ENCODE measurements around the gene TMED8. TPM values are rescaled to one million over a fixed set of nuclear protein-coding genes. Genes with fewer than 3 reads are reported as not detected.

TMED8 gene
- total and polyA plus RNA-seq, 9 donors, result 5.5 to 17.4 (median 13.1) TPM

GRCh38 chr14:77375973-77376770, 722 bp downstream of the TMED8 start:
- H3K4me3 ChIP-seq, result peak overlapping the region; percentile 91
- TF ChIP-seq POLR2A (IDR thresholded peaks at IDR 0.05), result no peak
- TF ChIP-seq CTCF (IDR thresholded peaks at IDR 0.05), result no peak
- TF ChIP-seq EP300 (IDR thresholded peaks at IDR 0.05), result no peak
- H3K27me3 ChIP-seq, result no peaks in the 10 kb centered on the region
- no peaks in the 10 kb centered on the region for H3K9me3 ChIP-seq
- peaks cover 5% of the 10 kb centered on the region for H3K4me1 ChIP-seq (ENCODE audit: insufficient read depth)
- DNase-seq, result peak in 4 of 5 donors; percentile 23 to 44 (median 31)
- WGBS, 3 donors, result 9 to 11% (median 10%) methylated on average over 24 of the region's 24 CpGs
- H3K27ac ChIP-seq, result peak overlapping the region; percentile 60 to 83
- no peaks in the 10 kb centered on the region for H3K36me3 ChIP-seq
- intact Hi-C loops (cut with DNase I), result no loop called here

GRCh38 chr14:77375164-77375950, 1.5 kb downstream of the TMED8 start:
- Histone ChIP-seq H3K4me1 (ENCODE audit: insufficient read depth) (peaks cover 5% of the 10 kb centered on the region), H3K27me3 (no peaks in the 10 kb centered on the region), H3K36me3 (no peaks in the 10 kb centered on the region), H3K27ac (no peak overlapping the region), H3K9me3 (no peaks in the 10 kb centered on the region), H3K4me3 (peak overlapping the region; percentile 91)
- intact Hi-C loops (cut with DNase I), result no loop called here
- DNase-seq, result no peak
- 84 to 88% (median 85%) methylated on average over 9 of the region's 9 CpGs for WGBS, 3 donors
- TF ChIP-seq CTCF (IDR thresholded peaks at IDR 0.05) (no peak), EP300 (IDR thresholded peaks at IDR 0.05) (no peak), POLR2A (IDR thresholded peaks at IDR 0.05) (no peak)

GRCh38 chr14:77372304-77372841, 4.5 kb downstream of the TMED8 start:
- 10 to 26% (median 13%) methylated on average over 4 of the region's 4 CpGs for WGBS, 3 donors
- Histone ChIP-seq H3K27ac (peak overlapping the region in 1 of 2 donors; percentile 36), H3K27me3 (no peaks in the 10 kb centered on the region), H3K9me3 (no peaks in the 10 kb centered on the region), H3K4me1 (ENCODE audit: insufficient read depth) (peaks cover 5% of the 10 kb centered on the region), H3K4me3 (no peak overlapping the region), H3K36me3 (no peaks in the 10 kb centered on the region)
- TF ChIP-seq EP300 (IDR thresholded peaks at IDR 0.05) (no peak), CTCF (IDR thresholded peaks at IDR 0.05) (no peak), POLR2A (IDR thresholded peaks at IDR 0.05) (no peak)
- no peak for DNase-seq
- intact Hi-C loops (cut with DNase I), result no loop called here

- intact Hi-C loops (cut with DNase I), result no loop called here
- TF ChIP-seq CTCF (IDR thresholded peaks at IDR 0.05) (no peak), EP300 (IDR thresholded peaks at IDR 0.05) (no peak)
- 77 to 83% (median 83%) methylated on average over 1 of the region's 1 CpG for WGBS, 3 donors
- Histone ChIP-seq H3K36me3 (no peaks in the 10 kb centered on the region), H3K27me3 (no peaks in the 10 kb centered on the region), H3K4me3 (no peak overlapping the region), H3K9me3 (no peaks in the 10 kb centered on the region), H3K4me1 (ENCODE audit: insufficient read depth) (peaks cover under 1% of the 10 kb centered on the region), H3K27ac (no peak overlapping the region)
- DNase-seq, result no peak
Measured at GRCh38 chr14:77369285-77369684, 7.6 kb downstream of the TMED8 start.

Measured in ovary (tissue), 9 donors.